ENCODE data around the gene IL17C. TPM values are rescaled to one million over a fixed set of nuclear protein-coding genes. Genes with fewer than 3 reads are reported as not detected.

The IL17C gene
- total and polyA plus RNA-seq, 9 of the 15 experiments (the other 6 are each of a cell fraction or from before 2014, with no cell fraction given): not detected

GRCh38 chr16:88662843-88663606, 24.7 kb downstream of the IL17C start, which contains the start of gene MVD:
MVD (minus strand) TSS chr16:88663091; CDS start chr16:88663080, 11 bp downstream.
- H3K4me2 ChIP-seq (ENCODE audit: insufficient read depth, low read length): peak within 1 kb of the TSS; percentile 99
- peak within 1 kb of the TSS; percentile 92 for H3K4me3 ChIP-seq
- peak within 1 kb of the TSS; percentile 88 for H3K27ac ChIP-seq (ENCODE audit: extremely low read depth, low read depth, low read length)
- peaks cover 34% of the 10 kb centered on the region; the same call in 1 of the 3 replicates for H3K36me3 ChIP-seq (ENCODE audit: control insufficient read depth, insufficient read depth, low read length)
- no TSS peak for BruUV-seq (replicated peaks)
- ATAC-seq (peak; percentile 99), FAIRE-seq (peak; percentile 97), DNase-seq (ENCODE audit: extremely low read depth in 1 of 4, low spot score in 3 of 4) (peak; percentile 100)
- no peaks in the 10 kb centered on the region for H3K27me3 ChIP-seq (ENCODE audit: control insufficient read depth in 2 of 2, insufficient read depth in 2 of 2, low read length in 2 of 2)
- intact Hi-C loops (cut with micrococcal nuclease) (loop anchor here (2.0 to 5.0 kb wide), 2 partner anchors 24 to 44 kb away; partner anchors contain the start of genes CTU2, RNF166 and SNAI3), in situ Hi-C loops (cut with MboI) (no loop called here)
- ChIA-PET CTCF (ENCODE audit: low intra/inter-chr PET ratio) (interaction anchor here (0.5 kb wide), 1 partner anchor 74 kb away, joined by 3 read pairs; no protein-coding TSS in a partner anchor), POLR2A (interaction anchor here (0.7 to 1.2 kb wide), 10 partner anchors 9 to 195 kb away, joined by 3 to 10 read pairs (median 4); no protein-coding TSS in a partner anchor)
- peak within 1 kb of the TSS; percentile 86 to 97 for H3K9ac ChIP-seq (ENCODE audit: insufficient read depth in 1 of 2, low read depth in 2 of 2, low read length in 2 of 2)
- H2AFZ ChIP-seq (ENCODE audit: low read depth, low read length): peak within 1 kb of the TSS; percentile 92
- no peaks in the 10 kb centered on the region for H3K9me1 ChIP-seq (ENCODE audit: control insufficient read depth, insufficient read depth, low read length)
- H4K20me1 ChIP-seq (replicated peaks; ENCODE audit: control insufficient read depth, insufficient read depth, low read length): 0 out of 2 replicates have a peak, but pooled peaks cover 4% of the 10 kb centered on the region
- H3K4me1 ChIP-seq (replicated peaks in 1 of 2; ENCODE audit: control insufficient read depth in 2 of 2, insufficient read depth in 2 of 2, low read length in 2 of 2): peaks cover 17 to 71% of the 10 kb centered on the region in 2 experiments
- under 1% methylated on average over 88 of the region's 88 CpGs for WGBS (ENCODE audit: insufficient coverage, low coverage, missing lambda C conversion rate)
- H3K79me2 ChIP-seq (ENCODE audit: control insufficient read depth, insufficient read depth, low read length): peaks cover 69% of the 10 kb centered on the region
- no peaks in the 10 kb centered on the region for H3K9me3 ChIP-seq (replicated peaks; ENCODE audit: control insufficient read depth, insufficient read depth, low read depth, low read length)
- TF ChIP-seq FOS (IDR thresholded peaks at IDR 0.05; ENCODE audit: extremely low read depth, insufficient read length) (peak; percentile 97), BRF2 (IDR thresholded peaks at IDR 0.05; ENCODE audit: borderline replicate concordance, insufficient read depth, insufficient read length) (no peak), LARP7 (IDR thresholded peaks at IDR 0.05) (no peak), YY1 (IDR thresholded peaks at IDR 0.05; ENCODE audit: borderline replicate concordance in 1 of 3, control insufficient read depth in 1 of 3, extremely low read depth in 1 of 3, insufficient read depth in 3 of 3, insufficient read length in 1 of 3, insufficient replicate concordance in 2 of 3, low read depth in 1 of 3, low read length in 2 of 3) (peak; percentile 36 to 86 (median 76)), PRPF4 (IDR thresholded peaks at IDR 0.05; ENCODE audit: insufficient read depth, low read depth, low read length, poor library complexity, severe bottlenecking) (peak; percentile 32), PREB (CRISPR knock-in tag; IDR thresholded peaks at IDR 0.05) (no peak), ARID4B (CRISPR knock-in tag; IDR thresholded peaks at IDR 0.05) (peak; percentile 67), RBBP5 (IDR thresholded peaks at IDR 0.05; ENCODE audit: borderline replicate concordance, insufficient read depth, low read length, poor library complexity, severe bottlenecking) (peak; percentile 95), NR4A1 (CRISPR knock-in tag; IDR thresholded peaks at IDR 0.05) (0 out of 2 replicates have a peak, but pooled peaks have one; percentile 21), NR4A1 (tag; IDR thresholded peaks at IDR 0.05) (no peak), CXXC5 (CRISPR knock-in tag; IDR thresholded peaks at IDR 0.05) (peak; percentile 99), SIN3A (IDR thresholded peaks at IDR 0.05; ENCODE audit: borderline replicate concordance in 2 of 2, control insufficient read depth in 1 of 2, low read depth in 2 of 2, low read length in 2 of 2) (peak in 1 of 2 experiments; percentile 71; a peak in 1 of 4 replicates)

All from K562 (cell line).